ENCODE results near the gene PCYT1A.

DNA sequence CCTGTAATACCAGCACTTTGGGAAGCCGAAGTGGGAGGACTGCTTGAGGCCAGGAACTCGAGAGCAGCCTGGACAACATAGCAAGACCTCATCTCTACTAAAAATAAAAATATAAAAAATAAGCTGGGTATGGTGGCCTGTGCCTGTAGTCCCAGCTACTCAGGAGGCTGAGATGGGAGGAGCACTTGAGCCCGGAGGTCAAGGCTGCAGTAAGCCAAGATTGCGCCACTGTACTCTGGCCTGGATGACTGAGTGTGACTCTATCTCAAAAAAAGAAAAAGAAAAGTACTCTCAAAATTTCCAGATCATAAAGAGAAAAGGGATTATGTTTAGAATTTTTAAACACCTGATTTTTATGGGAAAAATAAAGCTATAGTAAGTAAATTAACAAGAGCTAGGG is 47.1 kb downstream of the PCYT1A start:
- TF ChIP-seq POLR2AphosphoS5 (IDR thresholded peaks at IDR 0.05; ENCODE audit: insufficient read depth, low read depth, low read length) (no peak), POLR2A (IDR thresholded peaks at IDR 0.05; ENCODE audit: low read depth, low read length) (no peak), EZH2 (IDR thresholded peaks at IDR 0.05; ENCODE audit: borderline replicate concordance, low read depth, low read length, severe bottlenecking) (no peak)
- TF ChIP-seq, protein P1, sequence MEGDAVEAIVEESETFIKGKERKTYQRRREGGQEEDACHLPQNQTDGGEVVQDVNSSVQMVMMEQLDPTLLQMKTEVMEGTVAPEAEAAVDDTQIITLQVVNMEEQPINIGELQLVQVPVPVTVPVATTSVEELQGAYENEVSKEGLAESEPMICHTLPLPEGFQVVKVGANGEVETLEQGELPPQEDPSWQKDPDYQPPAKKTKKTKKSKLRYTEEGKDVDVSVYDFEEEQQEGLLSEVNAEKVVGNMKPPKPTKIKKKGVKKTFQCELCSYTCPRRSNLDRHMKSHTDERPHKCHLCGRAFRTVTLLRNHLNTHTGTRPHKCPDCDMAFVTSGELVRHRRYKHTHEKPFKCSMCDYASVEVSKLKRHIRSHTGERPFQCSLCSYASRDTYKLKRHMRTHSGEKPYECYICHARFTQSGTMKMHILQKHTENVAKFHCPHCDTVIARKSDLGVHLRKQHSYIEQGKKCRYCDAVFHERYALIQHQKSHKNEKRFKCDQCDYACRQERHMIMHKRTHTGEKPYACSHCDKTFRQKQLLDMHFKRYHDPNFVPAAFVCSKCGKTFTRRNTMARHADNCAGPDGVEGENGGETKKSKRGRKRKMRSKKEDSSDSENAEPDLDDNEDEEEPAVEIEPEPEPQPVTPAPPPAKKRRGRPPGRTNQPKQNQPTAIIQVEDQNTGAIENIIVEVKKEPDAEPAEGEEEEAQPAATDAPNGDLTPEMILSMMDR (IDR thresholded peaks at IDR 0.05; ENCODE audit: extremely low read depth in 1 of 2, insufficient read depth in 1 of 2, low read depth in 1 of 2, low read length in 2 of 2): no peak
